Prostate gland (tissue), 2 donors: ENCODE data around the gene PCED1A. TPM values are rescaled to one million over a fixed set of nuclear protein-coding genes. Genes with fewer than 3 reads are reported as not detected.

Experiments used
- DNase-seq: peaks from one replicate; pipeline ENCODE4 v3.0.0-alpha.2; 2019; ENCODE audit warnings: low spot score
- H3K27ac ChIP-seq, 2 donors: fragments of 200-600 bp; sonication (generic); 2 replicates each; pipeline ENCODE4 v1.5.1; 2017 to 2019
- H3K27me3 ChIP-seq: fragments of 200-600 bp; sonication (generic); replicated peaks from 2 replicates; pipeline ENCODE4 v1.5.1; 2019; ENCODE audit not compliant: insufficient read depth
- H3K36me3 ChIP-seq, 2 donors: fragments of 200-600 bp; sonication (generic); 1 replicate in 1 of 2; 2 replicates in 1 of 2; pipeline versions ENCODE4 v1.5.1 to v1.8.1; 2017 to 2019
- H3K4me1 ChIP-seq: fragments of 200-600 bp; sonication (generic); replicated peaks from 2 replicates; pipeline ENCODE4 v1.5.1; 2019
- H3K4me3 ChIP-seq, 2 donors: fragments of 200-600 bp; sonication (generic); 2 replicates each; pipeline ENCODE4 v1.5.1; 2017 to 2019
- H3K9me3 ChIP-seq: fragments of 200-600 bp; sonication (generic); 2 replicates; pipeline ENCODE4 v1.5.1; 2017
- CTCF ChIP-seq, 4 experiments: fragments of 200-600 bp in 2 of 4; fragments of 450-650 bp in 2 of 4; sonication (generic) in 2 of 4; IDR thresholded peaks; 1 replicate in 3 of 4; 2 replicates in 1 of 4; pipeline ENCODE4 v1.5.1; 2016 to 2019; ENCODE audit warnings: antibody characterized with exemption in 4 of 4, mild to moderate bottlenecking in 2 of 4, moderate library complexity in 2 of 4
- POLR2A ChIP-seq: fragments of 450-650 bp; IDR thresholded peaks from one replicate; pipeline ENCODE4 v1.6.1; 2016; ENCODE audit warnings: antibody characterized with exemption, mild to moderate bottlenecking
- POLR2AphosphoS5 ChIP-seq: sonication (generic); formaldehyde crosslinking; IDR thresholded peaks from one replicate; pipeline ENCODE4 v1.6.1; 2017; ENCODE audit warnings: antibody characterized with exemption
- WGBS: methylation state at CpG from one replicate; pipeline ENCODE4 v1.1.5; 2018; 5-methylcytosine and 5-hydroxymethylcytosine counted together
- intact Hi-C: fragments of 100-400 bp; cut with DNase I; formaldehyde crosslinking; loops from one replicate; pipeline ENCODE4 v1.14.2; 2022
- total RNA-seq, 2 donors: library from RNA; depleted of rRNA; stranded (reverse); fragments of >200 nt; gene quantifications; one replicate each; pipeline ENCODE4 v1.1.0, GENCODE V29; 2016

PCED1A gene
- total RNA-seq, 2 donors from 2014 or later: 54.8 to 58.1 TPM

DNA sequence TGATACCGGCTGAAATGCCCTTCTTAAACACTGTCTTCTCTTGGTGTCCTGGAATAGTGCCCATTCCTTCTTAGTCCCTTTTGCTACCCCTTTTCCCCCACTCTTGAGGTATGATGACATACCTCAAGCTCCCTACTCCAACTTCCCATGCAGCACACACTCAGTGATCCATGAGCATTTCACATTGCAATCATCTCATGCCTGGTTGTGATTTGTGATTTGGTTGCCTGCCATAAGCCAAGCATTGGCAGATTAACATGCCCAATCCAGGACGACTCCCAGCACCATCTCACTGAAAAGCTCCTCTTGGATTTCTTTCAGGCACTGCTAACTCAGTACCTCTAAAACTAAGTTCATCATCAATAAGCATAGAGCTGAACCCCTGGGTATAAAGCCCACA, 18.1 kb upstream of the PCED1A start:
- no peaks in the 10 kb centered on the region for H3K27me3 ChIP-seq
- H3K9me3 ChIP-seq: no peaks in the 10 kb centered on the region
- 93% methylated on average over 2 of the region's 2 CpGs for WGBS
- no peak overlapping the region for H3K27ac ChIP-seq
- intact Hi-C loops: loop anchor here (10.0 kb wide), 1 partner anchor 334 kb away; no protein-coding TSS in a partner anchor
- H3K4me3 ChIP-seq: no peak overlapping the region
- no peak for DNase-seq
- H3K4me1 ChIP-seq: no peaks in the 10 kb centered on the region
- H3K36me3 ChIP-seq: peaks cover 0 to 3% of the 10 kb centered on the region in 2 donors
- TF ChIP-seq POLR2AphosphoS5: no peak

DNA sequence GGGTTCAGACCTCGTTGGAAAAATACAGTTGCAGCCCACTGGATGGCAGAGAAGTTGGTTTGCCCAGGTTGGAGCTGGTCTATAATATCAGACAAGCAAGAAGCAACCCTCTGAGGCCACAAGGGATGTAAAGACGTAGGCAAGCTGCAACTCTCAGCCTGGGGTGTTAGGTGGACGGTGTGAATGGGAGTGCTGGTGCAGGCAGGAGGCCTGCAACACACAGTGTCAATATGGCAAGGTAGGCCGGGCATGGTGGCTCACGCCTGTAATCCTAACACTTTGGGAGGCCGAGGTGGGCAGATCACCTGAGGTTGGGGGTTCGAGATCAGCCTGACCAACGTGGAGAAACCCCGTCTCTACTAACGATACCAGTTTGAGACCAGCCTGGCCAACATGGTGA, 10.6 kb upstream of the PCED1A start:
- Histone ChIP-seq H3K36me3 (no peaks in the 10 kb centered on the region), H3K27ac (no peak overlapping the region), H3K4me3 (no peak overlapping the region), H3K9me3 (no peaks in the 10 kb centered on the region), H3K4me1 (no peaks in the 10 kb centered on the region), H3K27me3 (no peaks in the 10 kb centered on the region)
- intact Hi-C loops: loop anchor here (10.0 kb wide), 1 partner anchor 326 kb away; no protein-coding TSS in a partner anchor
- no peak for DNase-seq
- TF ChIP-seq CTCF (IDR thresholded peaks at IDR 0.05): no peak
- no peak for TF ChIP-seq POLR2AphosphoS5
- TF ChIP-seq POLR2A: no peak
- 88% methylated on average over 10 of the region's 10 CpGs for WGBS

DNA sequence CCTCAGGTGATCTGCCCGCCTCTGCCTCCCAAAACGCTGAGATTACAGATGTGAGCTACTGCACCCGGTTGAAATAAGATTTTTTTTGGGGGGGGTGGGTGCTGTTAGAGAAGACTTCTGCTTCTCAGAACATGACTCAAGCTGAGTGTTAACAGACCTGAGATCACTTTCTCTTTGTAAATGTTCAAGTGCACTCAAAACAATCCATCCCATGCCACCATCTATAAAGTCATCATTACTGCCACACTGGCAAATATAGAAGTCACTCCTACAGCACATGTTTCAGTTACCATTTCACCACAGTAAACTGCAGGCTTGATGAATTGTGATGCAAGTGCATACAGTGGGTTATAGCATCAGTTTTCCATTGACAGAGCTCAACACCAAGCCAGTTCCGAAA, 9.1 kb upstream of the PCED1A start:
- H3K4me1 ChIP-seq: no peaks in the 10 kb centered on the region
- H3K27ac ChIP-seq: no peak overlapping the region
- no peaks in the 10 kb centered on the region for H3K27me3 ChIP-seq
- H3K4me3 ChIP-seq: no peak overlapping the region
- H3K9me3 ChIP-seq: no peaks in the 10 kb centered on the region
- intact Hi-C loops: loop anchor here (10.0 kb wide), 1 partner anchor 155 kb away; the partner anchor contains the start of gene EBF4
- no peak for DNase-seq
- 85% methylated on average over 4 of the region's 4 CpGs for WGBS
- H3K36me3 ChIP-seq: no peaks in the 10 kb centered on the region
- no peak for TF ChIP-seq CTCF (IDR thresholded peaks at IDR 0.05)
- TF ChIP-seq POLR2AphosphoS5: no peak
- TF ChIP-seq POLR2A: no peak

GRCh38 chr20:2847802-2848201, 7.3 kb upstream of the PCED1A start:
- TF ChIP-seq POLR2AphosphoS5 (no peak), POLR2A (no peak)
- intact Hi-C loops: loop anchor here (10.0 kb wide), 1 partner anchor 153 kb away; the partner anchor contains the start of gene EBF4
- 90% methylated on average over 4 of the region's 4 CpGs for WGBS

GRCh38 chr20:2846698-2847097, 6.2 kb upstream of the PCED1A start:
- Histone ChIP-seq H3K4me3 (no peak overlapping the region), H3K36me3 (no peaks in the 10 kb centered on the region), H3K4me1 (no peaks in the 10 kb centered on the region), H3K27me3 (no peaks in the 10 kb centered on the region), H3K27ac (no peak overlapping the region), H3K9me3 (no peaks in the 10 kb centered on the region)
- WGBS: 83% methylated on average over 5 of the region's 5 CpGs
- intact Hi-C loops: loop anchor here (10.0 kb wide), 1 partner anchor 152 kb away; the partner anchor contains the start of gene EBF4
- DNase-seq: no peak
- TF ChIP-seq POLR2A: no peak

More at GRCh38 chr20:2847802-2848201, 7.3 kb upstream of the PCED1A start:
- no peak overlapping the region for H3K4me3 ChIP-seq
- H3K27me3 ChIP-seq: no peaks in the 10 kb centered on the region
- H3K27ac ChIP-seq: no peak overlapping the region
- no peak for DNase-seq
- no peaks in the 10 kb centered on the region for H3K9me3 ChIP-seq
- H3K4me1 ChIP-seq: no peaks in the 10 kb centered on the region
- H3K36me3 ChIP-seq: no peaks in the 10 kb centered on the region

DNA sequence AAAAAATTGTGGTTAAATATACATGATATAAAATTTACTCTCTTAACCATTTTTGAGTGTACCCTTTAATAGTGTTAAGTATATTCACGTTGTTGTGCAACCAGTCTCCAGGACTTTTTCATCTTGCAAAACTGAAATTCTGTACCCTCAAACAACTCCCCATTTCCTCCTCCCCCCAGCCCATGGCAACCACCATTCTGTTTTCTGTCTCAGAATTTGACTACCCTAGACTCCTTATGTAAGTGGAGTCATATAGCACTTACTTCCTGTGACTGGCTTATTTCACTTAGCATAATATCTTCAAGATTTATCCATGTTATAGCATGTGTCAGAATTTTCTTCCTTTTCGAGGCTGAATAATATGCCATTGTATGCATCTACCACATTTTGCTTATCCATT, 5.2 kb upstream of the PCED1A start:
- Histone ChIP-seq H3K27ac (no peak overlapping the region), H3K9me3 (no peaks in the 10 kb centered on the region), H3K4me3 (no peak overlapping the region), H3K4me1 (no peaks in the 10 kb centered on the region), H3K27me3 (no peaks in the 10 kb centered on the region), H3K36me3 (no peaks in the 10 kb centered on the region)
- 86% methylated on average over 2 of the region's 2 CpGs for WGBS
- DNase-seq: no peak
- TF ChIP-seq POLR2A (no peak), CTCF (IDR thresholded peaks at IDR 0.05) (no peak), POLR2AphosphoS5 (no peak)
- intact Hi-C loops: loop anchor here (10.0 kb wide), 1 partner anchor 151 kb away; the partner anchor contains the start of gene EBF4
